HG03378 (cell line): Measurements from ENCODE around the gene WRNIP1.

Source experiments
- ATAC-seq: cut with Tn5 transposase; IDR thresholded peaks from one replicate; pipeline ENCODE4 v1.9.1; 2021; ENCODE audit warnings: mild to moderate bottlenecking, moderate library complexity; ENCODE audit not compliant: unreplicated experiment

Gene WRNIP1

DNA sequence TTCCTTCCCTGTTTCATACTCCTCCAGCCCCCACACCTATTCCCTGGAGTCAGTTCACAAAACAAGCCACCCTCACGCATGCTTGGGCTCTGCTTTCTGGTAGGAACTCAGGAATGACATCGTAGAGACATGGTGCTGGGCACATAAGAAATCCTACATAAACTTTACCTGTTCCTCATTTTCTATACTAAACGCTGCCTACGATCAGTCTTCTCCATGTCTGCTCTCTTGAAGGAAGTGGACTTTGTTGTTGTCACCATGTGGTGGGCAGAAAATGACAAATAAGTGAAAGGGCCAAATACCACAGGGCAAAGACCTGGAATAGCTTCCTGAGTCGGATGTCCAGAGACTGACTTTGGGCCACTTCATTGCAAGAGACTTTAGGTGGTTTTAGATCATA is 24.6 kb upstream of the WRNIP1 start:
- no peak for ATAC-seq

DNA sequence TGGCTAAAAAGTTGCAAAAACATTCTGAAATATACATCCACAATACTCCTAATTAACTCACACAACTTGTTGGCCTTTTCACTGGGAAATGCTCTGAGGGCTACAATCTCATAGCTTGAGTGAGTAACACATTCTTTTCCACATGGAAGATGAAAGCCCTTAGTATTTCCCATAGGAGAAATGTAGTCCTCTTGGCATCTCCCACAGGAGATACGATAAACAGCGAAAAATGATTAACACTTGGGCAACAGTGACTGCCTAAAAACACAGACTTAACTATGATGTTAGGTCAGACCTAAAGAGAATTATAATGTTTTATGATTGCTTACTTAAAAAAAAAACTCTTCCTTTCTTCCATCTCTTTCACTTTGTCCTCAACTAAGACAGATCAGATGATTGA is 23.4 kb upstream of the WRNIP1 start:
- ATAC-seq, result no peak

DNA sequence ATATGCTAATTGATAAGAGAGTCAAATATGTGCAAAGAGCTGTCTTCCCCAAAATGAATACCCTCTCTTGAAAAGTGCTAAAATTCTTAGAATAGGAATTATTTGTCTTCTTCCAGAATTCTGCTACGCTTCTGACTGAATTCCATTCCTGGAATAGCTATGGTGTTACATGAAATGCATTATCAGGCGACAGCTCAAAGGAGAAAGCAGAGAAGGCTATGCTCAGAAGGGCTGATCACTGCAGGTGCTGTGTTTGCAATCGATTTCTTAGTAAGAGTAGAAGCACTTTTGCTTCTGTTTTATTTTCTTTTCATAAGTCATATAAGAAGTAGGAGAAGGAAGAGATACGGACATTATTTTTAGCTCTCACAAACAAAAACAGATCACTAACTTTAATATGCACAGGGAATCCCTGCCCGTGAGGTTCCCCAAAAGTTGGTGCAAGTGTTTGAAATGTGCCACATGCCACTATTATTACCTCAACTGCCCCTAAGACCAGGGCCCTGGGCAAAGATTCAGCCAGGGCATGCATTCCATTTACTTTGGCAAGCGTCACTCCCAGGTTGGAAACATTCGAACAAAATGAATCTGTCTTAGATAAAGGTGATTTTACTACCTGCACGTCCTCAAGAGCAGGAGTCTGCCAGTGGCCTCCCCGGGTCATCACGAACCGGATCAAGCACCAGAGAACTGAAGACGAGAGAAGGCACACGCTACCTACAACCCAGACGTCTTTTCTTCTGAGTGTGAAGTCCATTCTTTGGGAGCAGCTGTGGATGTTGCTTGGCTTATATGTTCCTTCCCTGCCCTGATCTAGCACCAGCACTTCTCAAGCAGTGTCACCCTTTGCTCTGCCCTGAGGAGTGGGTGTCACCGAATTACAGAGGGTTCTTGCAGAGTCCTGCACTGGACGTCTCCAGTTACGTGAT is 21.6 kb upstream of the WRNIP1 start:
- ATAC-seq, result no peak

GRCh38 chr6:2744209-2744771 is 20.9 kb upstream of the WRNIP1 start:
- ATAC-seq, result no peak

DNA sequence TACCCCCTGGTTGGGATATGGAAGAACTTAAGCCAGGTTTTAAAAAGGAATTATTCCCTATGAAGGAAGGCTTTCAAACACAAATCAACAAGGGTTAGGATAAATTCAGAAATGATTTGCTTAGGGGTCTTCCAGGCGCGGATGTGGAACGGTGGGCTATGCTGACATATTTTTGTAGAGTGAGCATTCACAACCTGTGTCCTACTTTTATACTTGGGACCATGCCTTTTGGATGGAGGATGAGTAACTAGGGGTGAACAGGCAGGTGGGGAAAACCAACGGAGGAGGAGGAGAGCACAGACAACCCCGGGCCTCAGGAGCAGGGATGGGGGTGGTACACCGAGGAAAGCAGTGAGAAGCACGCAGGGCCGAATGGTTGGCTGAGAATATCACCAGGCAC is 20.4 kb upstream of the WRNIP1 start:
- no peak for ATAC-seq

GRCh38 chr6:2745246-2745645 is 19.9 kb upstream of the WRNIP1 start:
- no peak for ATAC-seq

- ATAC-seq, result no peak
Observed at GRCh38 chr6:2746557-2747061, 18.6 kb upstream of the WRNIP1 start.

DNA sequence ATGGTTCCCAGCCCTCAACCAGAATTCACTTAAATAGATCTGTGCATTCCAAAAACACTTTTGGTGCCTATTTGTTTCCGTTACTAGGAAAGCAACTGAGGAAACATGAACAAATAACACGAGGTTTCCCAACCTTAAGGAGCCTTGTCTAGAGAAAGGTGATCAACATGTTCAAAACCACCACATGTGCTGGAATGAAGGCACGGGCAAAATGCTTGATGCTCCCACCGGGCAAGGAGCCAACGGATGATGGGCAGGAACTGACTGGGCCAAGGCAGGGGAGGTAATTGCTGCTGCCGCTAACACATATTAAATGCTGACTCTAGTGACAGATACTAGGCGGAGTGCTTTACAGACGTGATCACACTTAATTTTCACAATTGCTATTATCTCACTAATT is 17.0 kb upstream of the WRNIP1 start:
- no peak for ATAC-seq

- ATAC-seq, result no peak
Observed at GRCh38 chr6:2749969-2750600, 15.1 kb upstream of the WRNIP1 start.

DNA sequence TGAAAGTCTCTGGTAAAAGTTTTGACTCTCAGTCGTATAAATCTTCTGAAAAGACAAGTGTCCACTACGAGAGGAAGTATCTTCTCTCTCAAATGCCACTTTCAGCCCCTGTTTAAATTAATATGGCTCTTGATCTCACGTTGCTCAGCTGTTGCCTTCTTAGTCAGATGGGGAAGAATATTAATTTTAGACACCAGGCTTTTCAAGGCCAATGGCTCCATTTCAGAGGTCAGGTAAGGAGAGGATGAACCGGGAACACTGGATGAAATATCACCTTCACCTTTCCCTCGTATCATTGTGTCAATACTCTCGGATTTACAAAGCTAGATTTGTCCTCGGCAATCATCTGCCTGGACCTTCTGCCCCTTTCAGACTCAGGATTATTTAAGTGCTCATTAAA is 14.4 kb upstream of the WRNIP1 start, which contains the start of gene MYLK4:
Gene MYLK4 (minus strand): TSS at position 91 of the 400 bp plus-strand sequence. CDS start 1,628 bp downstream, outside the sequence.
- ATAC-seq, result no peak

GRCh38 chr6:2751871-2752270 is 13.3 kb upstream of the WRNIP1 start:
- ATAC-seq, result no peak

DNA sequence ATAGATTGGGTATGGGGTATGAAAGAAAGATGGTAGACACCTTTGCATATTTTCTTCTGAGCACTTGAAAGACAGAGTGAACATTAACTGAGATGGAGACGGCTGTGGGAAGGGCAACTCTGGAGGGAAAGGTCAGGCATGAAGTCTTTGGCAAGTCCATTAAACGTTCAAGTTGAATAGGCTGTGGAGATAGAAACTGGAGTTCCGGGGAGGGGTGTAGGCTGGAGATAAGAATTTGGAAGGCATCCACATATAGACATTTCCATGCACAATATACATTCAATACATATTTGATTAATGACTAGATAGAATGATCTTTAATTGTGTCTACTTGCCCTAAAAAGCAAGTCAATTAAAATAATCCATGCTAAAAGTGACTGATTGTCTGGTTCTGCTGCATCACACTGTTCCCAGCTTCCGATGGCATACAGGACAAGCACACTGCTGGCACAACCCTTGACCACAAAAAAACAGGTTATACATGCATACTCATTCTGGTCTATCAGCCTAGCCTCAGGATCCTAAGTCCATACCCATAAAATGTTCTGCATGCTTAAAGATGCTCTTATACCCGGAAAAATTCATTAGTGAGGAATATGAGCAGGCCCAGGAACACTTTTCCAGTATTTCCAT is 12.6 kb upstream of the WRNIP1 start:
- no peak for ATAC-seq

GRCh38 chr6:2753110-2753489 is 12.1 kb upstream of the WRNIP1 start:
- ATAC-seq, result no peak

- no peak for ATAC-seq
Observed at GRCh38 chr6:2753743-2754142, 11.4 kb upstream of the WRNIP1 start.

GRCh38 chr6:2754393-2754792 is 10.8 kb upstream of the WRNIP1 start:
- ATAC-seq, result no peak

- no peak for ATAC-seq
Observed at GRCh38 chr6:2754911-2755310, 10.3 kb upstream of the WRNIP1 start.

- ATAC-seq, result no peak
Observed at GRCh38 chr6:2755456-2755855, 9.7 kb upstream of the WRNIP1 start.

DNA sequence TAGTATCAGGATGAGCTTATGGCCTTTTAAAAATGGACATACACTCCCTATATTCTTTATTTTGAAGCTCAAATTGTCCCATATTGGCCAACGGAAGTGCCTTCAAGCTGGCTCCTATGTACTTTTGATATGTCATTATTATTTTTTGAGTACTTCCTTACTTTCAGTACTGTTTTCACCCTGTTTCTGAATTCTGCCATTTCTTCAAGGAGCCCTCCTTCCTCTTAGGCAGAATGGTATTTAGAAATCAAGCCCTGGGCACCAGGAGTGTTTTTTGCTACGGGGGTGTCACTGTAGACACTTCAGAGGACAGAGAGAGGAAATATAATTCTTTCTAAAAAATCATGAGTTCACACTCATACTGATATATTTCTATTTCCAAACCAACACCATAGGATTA is 9.0 kb upstream of the WRNIP1 start:
- no peak for ATAC-seq

DNA sequence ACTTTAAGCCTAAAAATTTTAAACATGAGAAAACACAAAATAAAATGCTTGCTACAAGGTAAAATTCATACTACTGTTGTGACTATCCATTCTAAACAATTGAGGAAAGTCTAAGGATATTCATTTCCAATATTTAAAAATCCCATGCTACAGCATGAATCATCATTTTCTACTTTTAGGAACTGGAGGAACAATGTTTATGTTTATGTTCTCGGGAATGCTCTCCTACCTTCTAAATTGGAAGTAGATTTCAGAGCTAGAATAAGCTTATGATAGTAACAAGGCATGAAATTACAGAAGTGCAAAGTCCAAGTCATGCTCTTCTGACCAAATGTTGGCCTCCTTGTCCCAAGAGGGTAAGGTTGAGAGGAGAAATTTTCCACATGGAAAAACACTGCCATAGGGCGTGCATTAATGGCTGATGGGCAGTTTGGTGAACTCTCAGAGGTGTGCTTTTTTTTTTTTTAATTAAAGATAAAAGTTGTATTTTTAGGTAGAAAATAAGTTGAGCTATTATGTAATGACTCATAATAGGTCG is 8.4 kb upstream of the WRNIP1 start:
- no peak for ATAC-seq

DNA sequence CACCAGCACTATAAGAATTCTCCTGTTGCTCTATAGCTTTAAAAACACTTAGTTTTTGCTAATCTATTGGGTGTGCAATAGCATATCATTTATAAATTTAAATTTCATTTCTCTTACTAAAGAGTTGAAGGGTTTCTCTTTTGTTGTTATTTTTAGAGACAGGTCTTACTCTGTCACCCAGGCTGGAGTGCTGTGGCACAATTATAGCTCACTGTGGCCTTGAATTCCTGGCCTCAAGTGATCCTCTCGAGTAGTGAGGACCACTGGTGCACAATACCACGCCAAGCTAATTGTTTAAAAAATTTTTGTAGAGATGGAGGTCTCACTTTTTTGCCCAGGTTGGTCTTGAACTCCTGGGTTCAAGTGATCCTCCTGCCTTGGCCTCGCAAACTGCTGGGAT is 6.2 kb upstream of the WRNIP1 start:
- no peak for ATAC-seq
